GM12801 (cell line): ENCODE results near the gene LZTS3.

ENCODE experiments used
- CTCF ChIP-seq: IDR thresholded peaks from one replicate; pipeline ENCODE4 v1.5.1; 2011; ENCODE audit warnings: control low read depth; ENCODE audit not compliant: insufficient read length; ENCODE audit errors: extremely low read depth

The LZTS3 gene

GRCh38 chr20:3194617-3195280 is 21.4 kb upstream of the LZTS3 start:
- TF ChIP-seq CTCF = no peak

- no peak for TF ChIP-seq CTCF
These were observed 20.7 kb upstream of the LZTS3 start for GRCh38 chr20:3193806-3194616.

DNA sequence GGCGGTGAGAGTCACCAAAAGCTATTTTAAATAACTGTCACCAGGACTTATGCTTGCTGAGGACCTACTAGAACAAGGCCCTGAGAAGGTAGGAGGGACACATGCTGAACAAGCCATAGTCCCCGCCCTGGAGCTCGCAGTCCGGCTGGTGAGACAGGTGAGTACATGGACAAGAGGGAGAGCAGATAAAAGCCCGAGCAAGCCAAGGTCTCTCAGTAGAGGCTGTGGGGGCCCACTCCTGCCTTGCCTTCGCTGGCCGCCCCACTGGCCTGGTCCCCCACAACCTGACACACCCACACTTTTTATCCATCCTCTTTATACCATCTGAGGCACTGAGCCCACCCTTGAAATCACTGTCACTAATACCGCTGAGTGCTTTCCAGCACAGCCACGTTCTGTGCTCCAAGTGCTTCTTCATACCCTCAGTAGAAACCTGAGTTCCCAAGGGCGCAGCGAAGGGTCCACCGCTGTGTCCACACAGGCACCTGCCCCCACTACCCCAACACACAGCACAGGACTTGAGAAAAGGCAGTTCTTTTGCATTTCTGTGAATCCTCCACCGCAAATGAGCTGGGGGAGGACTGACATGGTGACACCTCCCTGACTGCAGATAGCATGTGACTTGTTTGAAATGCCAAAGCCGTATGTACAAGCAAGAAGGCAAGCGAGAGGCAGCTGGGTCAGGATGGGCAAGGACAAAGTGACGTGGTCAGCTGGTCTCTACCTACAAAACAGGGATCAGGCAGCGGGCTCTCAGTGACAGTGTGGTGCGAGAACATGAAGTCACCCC is 19.1 kb upstream of the LZTS3 start:
- no peak for TF ChIP-seq CTCF

DNA sequence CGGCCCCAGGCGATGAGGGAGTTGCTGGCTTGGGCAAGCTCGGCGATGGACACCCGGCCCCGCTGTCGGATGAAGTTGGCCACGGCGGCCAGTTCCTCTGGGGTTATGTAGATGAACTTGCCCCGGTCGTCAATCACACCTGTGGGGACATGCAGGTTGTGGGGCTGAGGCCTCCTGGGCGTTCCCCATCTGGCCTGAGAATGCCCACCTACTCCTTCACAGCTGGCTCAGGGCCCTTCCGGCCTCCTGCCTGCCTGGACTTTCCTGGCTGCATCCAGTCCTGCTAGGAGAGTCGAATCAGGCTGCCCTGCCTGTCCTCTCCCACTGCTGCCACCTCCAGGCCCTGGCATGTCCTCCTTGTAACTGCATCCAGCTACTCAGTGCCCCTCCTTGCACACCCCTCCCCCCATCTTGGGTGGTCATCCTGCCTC is 17.3 kb upstream of the LZTS3 start:
- TF ChIP-seq CTCF = no peak

DNA sequence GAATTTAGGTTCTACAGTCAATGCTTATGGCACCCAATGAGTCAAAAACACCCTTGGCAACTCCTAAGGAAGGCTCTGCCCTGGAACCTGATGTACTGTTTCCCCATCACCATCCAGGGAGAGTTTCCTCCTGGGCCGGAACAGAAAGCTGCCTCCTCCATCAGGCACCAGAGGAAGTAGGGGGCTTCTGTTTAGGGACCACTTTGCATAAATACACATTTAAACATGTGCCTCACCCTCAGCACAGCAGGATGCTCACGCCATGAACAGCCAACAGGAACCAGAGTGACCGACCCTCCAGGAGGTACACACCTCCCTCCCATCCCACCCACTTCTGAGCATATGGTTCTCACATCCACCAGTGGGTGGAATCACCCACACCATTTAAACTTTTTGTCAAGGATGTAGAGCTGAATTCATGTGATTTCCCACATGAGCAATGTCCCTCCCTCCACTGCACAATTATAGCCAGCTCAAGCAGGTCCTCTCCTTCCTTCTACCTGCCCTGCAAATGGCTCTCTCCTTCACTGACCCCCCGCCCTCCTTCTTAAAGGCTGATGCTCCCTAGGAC is 16.3 kb upstream of the LZTS3 start:
- TF ChIP-seq CTCF = no peak

GRCh38 chr20:3188823-3189413 is 15.6 kb upstream of the LZTS3 start:
- TF ChIP-seq CTCF = no peak
